ENCODE results near the gene C19orf85.
A peak's percentile ranks its signal among the peaks of the same experiment; 100 is the strongest.

C19orf85 gene

DNA sequence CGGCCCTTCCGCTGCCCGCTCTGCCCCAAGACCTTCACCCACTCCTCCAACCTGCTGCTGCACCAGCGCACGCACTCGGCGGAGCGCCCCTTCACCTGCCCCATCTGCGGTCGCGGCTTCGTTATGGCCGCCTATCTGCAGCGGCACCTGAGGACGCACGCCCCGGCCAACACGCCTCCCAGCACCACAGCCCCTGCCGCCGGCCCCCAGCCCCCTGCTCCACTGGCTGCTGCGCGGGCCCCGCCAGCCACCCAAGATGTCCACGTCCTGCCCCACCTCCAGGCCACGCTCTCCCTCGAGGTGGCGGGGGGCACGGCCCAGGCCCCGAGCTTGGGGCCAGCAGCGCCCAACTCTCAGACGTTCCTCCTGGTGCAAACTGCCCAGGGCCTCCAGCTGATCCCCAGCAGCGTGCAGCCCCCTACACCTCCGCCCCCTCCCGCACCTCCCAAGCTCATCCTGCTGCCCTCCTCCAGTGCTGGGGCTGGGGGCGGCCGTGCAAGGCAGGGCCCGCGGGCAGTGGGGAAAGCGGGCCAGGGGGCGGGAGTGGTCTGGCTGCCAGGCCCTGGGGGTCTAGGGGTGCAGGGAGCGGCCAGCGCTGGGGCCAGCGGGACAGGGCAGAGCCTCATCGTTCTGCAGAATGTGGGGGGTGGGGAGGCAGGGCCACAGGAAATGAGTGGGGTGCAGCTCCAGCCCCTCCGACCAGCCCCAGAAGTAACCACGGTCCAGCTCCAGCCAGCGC lies 18.6 kb upstream of the C19orf85 start:
- peak; percentile 58; the same call in 1 of the 2 replicates for TF ChIP-seq ZNF600 (tag by site-specific recombination; IDR thresholded peaks at IDR 0.05)
- no peak for TF ChIP-seq ZNF157 (tag by site-specific recombination; IDR thresholded peaks at IDR 0.05)
- no peaks in the 10 kb centered on the region for H3K9me3 ChIP-seq (ENCODE audit: control insufficient read depth, insufficient read depth, low read depth, low read length)
- POLR2A ChIA-PET, result interaction anchor here (1.0 kb wide), 1 partner anchor 21 kb away, joined by 4 read pairs; no protein-coding TSS in a partner anchor
- H3K27ac ChIP-seq (ENCODE audit: extremely low read depth, low read depth, low read length), result no peak overlapping the region
- CTCF ChIA-PET, result interaction anchor here (0.8 to 2.1 kb wide), 2 partner anchors 15 to 21 kb away, joined by 5 to 16 read pairs; no protein-coding TSS in a partner anchor
- peaks cover 23% of the 10 kb centered on the region for H3K4me1 ChIP-seq (ENCODE audit: control insufficient read depth, insufficient read depth, low read length)
- no peak overlapping the region for H3K4me3 ChIP-seq (ENCODE audit: low read depth, low read length)
- peaks cover 0 to 9% of the 10 kb centered on the region in 2 experiments; a peak in 1 of 3 replicates for H3K36me3 ChIP-seq (ENCODE audit: control insufficient read depth in 2 of 2, insufficient read depth in 1 of 2, low read length in 2 of 2)

DNA sequence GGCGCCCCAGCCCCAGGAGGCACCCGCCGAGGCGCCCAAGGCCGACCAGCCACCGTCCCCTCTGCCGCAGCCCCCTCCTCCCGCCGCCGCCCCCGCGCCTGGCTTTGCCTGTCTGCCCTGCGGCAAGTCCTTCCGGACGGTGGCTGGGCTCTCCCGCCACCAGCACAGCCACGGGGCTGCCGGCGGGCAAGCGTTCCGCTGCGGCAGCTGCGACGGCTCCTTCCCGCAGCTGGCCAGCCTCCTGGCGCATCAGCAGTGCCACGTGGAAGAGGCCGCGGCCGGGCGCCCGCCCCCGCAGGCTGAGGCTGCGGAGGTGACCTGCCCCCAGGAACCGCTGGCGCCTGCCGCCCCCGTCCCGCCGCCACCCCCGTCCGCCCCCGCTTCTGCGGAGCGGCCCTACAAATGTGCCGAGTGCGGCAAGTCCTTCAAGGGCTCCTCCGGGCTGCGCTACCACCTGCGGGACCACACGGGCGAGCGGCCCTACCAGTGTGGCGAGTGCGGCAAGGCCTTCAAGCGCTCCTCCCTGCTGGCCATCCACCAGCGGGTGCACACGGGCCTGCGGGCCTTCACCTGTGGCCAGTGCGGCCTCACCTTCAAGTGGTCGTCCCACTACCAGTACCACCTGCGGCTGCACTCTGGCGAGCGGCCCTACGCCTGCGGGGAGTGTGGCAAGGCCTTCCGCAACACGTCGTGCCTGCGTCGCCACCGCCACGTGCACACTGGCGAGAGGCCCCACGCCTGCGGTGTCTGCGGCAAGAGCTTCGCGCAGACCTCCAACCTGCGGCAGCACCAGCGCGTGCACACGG lies 17.8 kb upstream of the C19orf85 start:
- H3K4me1 ChIP-seq (ENCODE audit: control insufficient read depth, insufficient read depth, low read length), result peaks cover 27% of the 10 kb centered on the region

GRCh38 chr19:55481794-55482155 lies 17.2 kb upstream of the C19orf85 start:
- H3K27ac ChIP-seq (ENCODE audit: extremely low read depth, low read depth, low read length), result no peak overlapping the region
- H3K36me3 ChIP-seq (ENCODE audit: control insufficient read depth in 2 of 2, insufficient read depth in 1 of 2, low read length in 2 of 2), result peaks cover 0 to 9% of the 10 kb centered on the region in 2 experiments; a peak in 1 of 3 replicates
- H3K4me1 ChIP-seq (ENCODE audit: control insufficient read depth, insufficient read depth, low read length), result peaks cover 21% of the 10 kb centered on the region
- H3K9me3 ChIP-seq (ENCODE audit: control insufficient read depth, insufficient read depth, low read depth, low read length), result no peaks in the 10 kb centered on the region
- H3K4me3 ChIP-seq (ENCODE audit: low read depth, low read length), result no peak overlapping the region
- POLR2A ChIA-PET, result interaction anchor here (0.5 kb wide), 1 partner anchor 118 kb away, joined by 4 read pairs; the partner anchor contains the start of gene ZNF524
- CTCF ChIA-PET, result interaction anchor here (1.0 kb wide), 1 partner anchor 22 kb away, joined by 3 read pairs; no protein-coding TSS in a partner anchor
- TF ChIP-seq, protein P1, sequence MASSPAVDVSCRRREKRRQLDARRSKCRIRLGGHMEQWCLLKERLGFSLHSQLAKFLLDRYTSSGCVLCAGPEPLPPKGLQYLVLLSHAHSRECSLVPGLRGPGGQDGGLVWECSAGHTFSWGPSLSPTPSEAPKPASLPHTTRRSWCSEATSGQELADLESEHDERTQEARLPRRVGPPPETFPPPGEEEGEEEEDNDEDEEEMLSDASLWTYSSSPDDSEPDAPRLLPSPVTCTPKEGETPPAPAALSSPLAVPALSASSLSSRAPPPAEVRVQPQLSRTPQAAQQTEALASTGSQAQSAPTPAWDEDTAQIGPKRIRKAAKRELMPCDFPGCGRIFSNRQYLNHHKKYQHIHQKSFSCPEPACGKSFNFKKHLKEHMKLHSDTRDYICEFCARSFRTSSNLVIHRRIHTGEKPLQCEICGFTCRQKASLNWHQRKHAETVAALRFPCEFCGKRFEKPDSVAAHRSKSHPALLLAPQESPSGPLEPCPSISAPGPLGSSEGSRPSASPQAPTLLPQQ (tag by site-specific recombination; IDR thresholded peaks at IDR 0.05), result no peak
- TF ChIP-seq ZNF391 (tag by site-specific recombination; IDR thresholded peaks at IDR 0.05; ENCODE audit: borderline replicate concordance, low read depth) (no peak), ZBTB1 (tag by site-specific recombination; IDR thresholded peaks at IDR 0.05) (no peak), ZNF302 (tag by site-specific recombination; IDR thresholded peaks at IDR 0.05; ENCODE audit: low read depth) (no peak), ZSCAN18 (tag by site-specific recombination; IDR thresholded peaks at IDR 0.05) (no peak), IKZF3 (tag by site-specific recombination; IDR thresholded peaks at IDR 0.05) (no peak), ZNF664 (tag by site-specific recombination; IDR thresholded peaks at IDR 0.05) (no peak), ELK4 (IDR thresholded peaks at IDR 0.05; ENCODE audit: borderline replicate concordance, low read depth, low read length) (no peak), ZNF747 (tag by site-specific recombination; IDR thresholded peaks at IDR 0.05) (no peak), INSM2 (tag by site-specific recombination; IDR thresholded peaks at IDR 0.05) (no peak)
- TF ChIP-seq, protein P2, sequence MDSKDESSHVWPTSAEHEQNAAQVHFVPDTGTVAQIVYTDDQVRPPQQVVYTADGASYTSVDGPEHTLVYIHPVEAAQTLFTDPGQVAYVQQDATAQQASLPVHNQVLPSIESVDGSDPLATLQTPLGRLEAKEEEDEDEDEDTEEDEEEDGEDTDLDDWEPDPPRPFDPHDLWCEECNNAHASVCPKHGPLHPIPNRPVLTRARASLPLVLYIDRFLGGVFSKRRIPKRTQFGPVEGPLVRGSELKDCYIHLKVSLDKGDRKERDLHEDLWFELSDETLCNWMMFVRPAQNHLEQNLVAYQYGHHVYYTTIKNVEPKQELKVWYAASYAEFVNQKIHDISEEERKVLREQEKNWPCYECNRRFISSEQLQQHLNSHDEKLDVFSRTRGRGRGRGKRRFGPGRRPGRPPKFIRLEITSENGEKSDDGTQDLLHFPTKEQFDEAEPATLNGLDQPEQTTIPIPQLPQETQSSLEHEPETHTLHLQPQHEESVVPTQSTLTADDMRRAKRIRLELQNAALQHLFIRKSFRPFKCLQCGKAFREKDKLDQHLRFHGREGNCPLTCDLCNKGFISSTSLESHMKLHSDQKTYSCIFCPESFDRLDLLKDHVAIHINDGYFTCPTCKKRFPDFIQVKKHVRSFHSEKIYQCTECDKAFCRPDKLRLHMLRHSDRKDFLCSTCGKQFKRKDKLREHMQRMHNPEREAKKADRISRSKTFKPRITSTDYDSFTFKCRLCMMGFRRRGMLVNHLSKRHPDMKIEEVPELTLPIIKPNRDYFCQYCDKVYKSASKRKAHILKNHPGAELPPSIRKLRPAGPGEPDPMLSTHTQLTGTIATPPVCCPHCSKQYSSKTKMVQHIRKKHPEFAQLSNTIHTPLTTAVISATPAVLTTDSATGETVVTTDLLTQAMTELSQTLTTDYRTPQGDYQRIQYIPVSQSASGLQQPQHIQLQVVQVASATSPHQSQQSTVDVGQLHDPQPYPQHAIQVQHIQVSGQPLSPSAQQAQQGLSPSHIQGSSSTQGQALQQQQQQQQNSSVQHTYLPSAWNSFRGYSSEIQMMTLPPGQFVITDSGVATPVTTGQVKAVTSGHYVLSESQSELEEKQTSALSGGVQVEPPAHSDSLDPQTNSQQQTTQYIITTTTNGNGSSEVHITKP (tag by site-specific recombination; IDR thresholded peaks at IDR 0.05), result no peak

More for the DNA sequence above, 17.8 kb upstream of the C19orf85 start:
- Histone ChIP-seq H3K36me3 (ENCODE audit: control insufficient read depth in 2 of 2, insufficient read depth in 1 of 2, low read length in 2 of 2) (peaks cover 0 to 9% of the 10 kb centered on the region in 2 experiments; a peak in 1 of 3 replicates), H3K4me3 (ENCODE audit: low read depth, low read length) (no peak overlapping the region), H3K27ac (ENCODE audit: extremely low read depth, low read depth, low read length) (no peak overlapping the region), H3K9me3 (ENCODE audit: control insufficient read depth, insufficient read depth, low read depth, low read length) (no peaks in the 10 kb centered on the region)
- CTCF ChIA-PET, result interaction anchor here (1.0 kb wide), 1 partner anchor 21 kb away, joined by 3 read pairs; no protein-coding TSS in a partner anchor
- TF ChIP-seq ZNF623 (tag by site-specific recombination; IDR thresholded peaks at IDR 0.05) (no peak), SCRT1 (tag by site-specific recombination; IDR thresholded peaks at IDR 0.05; ENCODE audit: borderline replicate concordance) (peak; percentile 67; the same call in 1 of the 2 replicates), SCRT2 (tag by site-specific recombination; IDR thresholded peaks at IDR 0.05) (peak; percentile 61; the same call in 1 of the 2 replicates), KLF17 (tag by site-specific recombination; IDR thresholded peaks at IDR 0.05) (no peak)
- POLR2A ChIA-PET, result interaction anchor here (0.5 kb wide), 1 partner anchor 118 kb away, joined by 4 read pairs; the partner anchor contains the start of gene ZNF524
